SW 1271 (cell line): Measurements from ENCODE around the gene KRT37.
"Not testable (repeated sequence)": the region's sequence is repeated elsewhere in the genome, so short reads cannot be mapped to it uniquely, and the experiment has no call there.

Source experiments
- DNase-seq, 2 experiments: peaks; one replicate each; lab custom pipeline; 2025; lab: John Stamatoyannopoulos, UW

The KRT37 gene

DNA sequence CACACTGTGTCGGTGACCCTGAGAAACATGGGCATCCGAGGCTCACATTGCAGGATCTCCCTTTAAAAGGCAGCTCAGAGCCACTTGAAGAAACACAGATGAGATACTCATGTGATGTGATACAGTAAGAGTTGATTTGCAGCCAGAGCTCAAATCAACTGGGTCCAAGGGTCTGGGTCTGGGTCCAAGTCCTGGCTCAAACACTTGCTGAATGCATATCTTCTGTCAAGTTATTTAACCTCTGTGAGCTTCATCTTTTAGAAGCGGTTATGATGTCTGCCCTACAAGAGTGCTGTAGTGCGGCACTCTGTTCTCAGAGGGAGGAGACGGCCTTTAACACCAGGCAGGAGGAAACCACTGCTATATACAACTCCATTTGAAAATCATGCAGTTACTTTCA lies 10.0 kb upstream of the KRT37 start:
- DNase-seq: no peak

DNA sequence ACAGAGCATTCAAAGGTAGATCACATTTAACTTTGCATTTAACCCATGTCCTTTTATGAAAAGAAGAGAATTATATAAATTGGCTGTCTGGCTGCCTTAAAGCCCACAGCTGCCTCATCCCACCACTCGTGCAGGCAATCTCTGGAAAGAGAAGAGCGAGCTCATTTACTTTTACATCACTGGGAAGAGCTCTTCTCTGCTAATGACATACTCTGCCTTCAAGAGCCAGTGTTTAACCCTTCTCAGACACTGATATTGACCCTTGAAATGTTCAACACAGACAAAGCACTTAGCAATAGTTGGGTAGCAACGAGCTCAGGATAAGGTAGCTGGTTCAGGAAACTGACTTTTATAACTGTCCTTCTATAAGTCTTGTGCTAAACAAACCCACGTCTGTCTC lies 9.6 kb upstream of the KRT37 start:
- no peak for DNase-seq

DNA sequence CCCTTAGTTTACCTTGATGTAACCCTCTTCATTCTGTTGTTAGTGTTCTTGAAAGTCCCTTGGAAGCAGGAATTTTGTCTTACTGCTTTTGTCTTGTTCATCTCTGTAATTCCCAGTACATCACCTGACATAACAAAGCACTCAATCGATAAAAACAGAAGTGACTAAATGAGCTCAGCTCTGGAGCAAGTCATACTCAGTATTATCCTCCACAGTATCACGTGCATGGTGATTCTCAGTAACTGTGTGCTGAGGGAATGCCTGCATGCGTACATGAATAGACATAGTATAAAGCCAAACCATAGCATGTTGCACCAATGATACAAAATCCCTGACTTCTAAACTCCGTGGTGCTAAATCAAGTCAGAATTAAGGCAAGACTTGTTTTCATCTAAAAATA lies 9.2 kb upstream of the KRT37 start:
- DNase-seq: no peak

GRCh38 chr17:41430376-41430775 lies 6.0 kb upstream of the KRT37 start:
- not testable (repeated sequence) for DNase-seq

DNA sequence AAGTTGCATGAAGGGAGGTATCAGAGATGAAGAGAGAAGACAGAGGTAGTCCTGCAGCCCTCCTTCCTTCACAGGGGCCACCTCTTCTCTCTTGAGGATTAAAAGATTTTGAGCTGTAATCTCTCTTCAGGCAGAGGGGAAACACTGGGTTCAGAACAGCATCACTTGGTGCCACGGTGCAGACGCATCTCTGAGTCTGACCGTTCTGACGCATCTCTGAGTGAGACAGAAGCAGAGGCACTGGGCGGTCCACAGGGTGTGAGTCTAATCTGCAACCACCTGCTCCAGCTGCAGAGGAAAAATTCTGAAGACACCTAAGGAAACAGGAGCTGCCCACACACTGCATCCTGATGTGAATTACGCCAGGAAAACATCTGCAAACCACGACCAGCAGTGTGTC lies 5.3 kb upstream of the KRT37 start:
- DNase-seq: no peak

DNA sequence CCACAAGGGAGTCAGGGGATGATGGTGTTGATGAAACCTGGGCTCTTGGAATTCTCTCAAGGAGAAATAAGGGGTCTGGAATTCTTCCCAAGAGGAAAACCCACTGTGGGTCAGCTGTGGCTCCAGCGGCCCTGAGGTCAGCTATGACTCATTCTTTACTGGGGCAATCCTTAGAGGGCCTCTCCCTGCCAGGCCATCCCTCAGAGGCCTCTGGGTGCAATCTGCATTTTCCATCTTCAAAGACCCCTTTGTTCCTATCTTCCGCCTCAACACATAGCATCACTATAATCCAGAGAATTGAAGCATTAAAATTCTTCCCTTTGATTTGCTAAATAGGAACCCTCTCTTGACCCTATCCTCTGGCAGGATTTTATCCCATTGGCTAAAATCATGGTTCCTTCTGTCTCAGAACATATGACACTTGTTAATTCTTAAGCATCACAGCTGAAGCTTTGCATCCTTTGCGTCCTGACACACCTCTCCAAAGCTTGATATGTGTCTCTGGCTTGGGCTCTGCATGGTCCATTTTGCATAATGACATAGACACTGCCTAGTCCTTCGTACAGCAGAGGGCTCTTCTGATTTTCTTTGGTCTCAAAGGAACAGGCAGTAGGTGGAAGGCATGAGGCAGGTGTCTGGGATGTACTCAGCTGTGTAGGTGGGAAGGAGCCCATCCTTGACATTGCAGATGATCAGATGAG lies 4.4 kb upstream of the KRT37 start:
- no peak for DNase-seq

DNA sequence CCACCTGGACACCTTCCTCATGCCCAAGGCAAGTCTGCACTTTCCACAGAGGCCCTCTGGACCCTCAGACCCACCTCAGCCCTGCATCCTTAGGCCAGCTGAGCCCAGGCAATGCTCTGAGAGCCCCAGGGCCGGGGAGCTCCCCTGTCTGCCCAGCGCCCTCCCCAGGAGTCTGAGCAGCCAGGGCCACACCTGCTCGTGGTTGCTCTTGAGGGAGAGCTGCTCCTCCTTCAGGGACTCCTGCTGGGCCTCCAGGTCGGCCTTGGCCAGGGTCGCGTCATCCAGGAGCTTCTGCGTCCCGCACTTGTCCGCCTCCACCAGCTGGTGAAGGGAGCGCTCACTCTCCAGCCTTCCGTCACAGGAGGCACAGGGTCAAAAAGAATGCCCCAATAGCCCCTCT lies 1.8 kb downstream of the KRT37 start:
- DNase-seq: not testable (repeated sequence)

DNA sequence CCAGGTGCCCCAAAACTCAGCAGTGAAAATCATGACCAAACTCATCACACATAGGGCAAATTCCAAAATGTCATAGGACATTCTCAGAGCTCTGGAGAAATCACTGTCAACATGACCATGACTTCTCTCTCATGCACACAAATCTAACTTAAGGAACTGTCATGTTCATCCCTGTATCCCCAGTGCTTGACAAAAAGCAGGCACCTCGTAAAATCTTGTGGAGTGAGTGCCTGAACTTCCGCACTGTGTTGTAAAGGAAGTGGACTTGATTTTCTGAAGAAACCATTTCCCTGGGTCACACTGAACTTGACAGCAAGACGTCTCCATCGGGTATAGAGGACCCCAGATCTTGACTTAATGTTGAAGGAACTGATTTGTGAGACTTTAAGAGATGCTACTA lies 2.8 kb downstream of the KRT37 start:
- DNase-seq: no peak

DNA sequence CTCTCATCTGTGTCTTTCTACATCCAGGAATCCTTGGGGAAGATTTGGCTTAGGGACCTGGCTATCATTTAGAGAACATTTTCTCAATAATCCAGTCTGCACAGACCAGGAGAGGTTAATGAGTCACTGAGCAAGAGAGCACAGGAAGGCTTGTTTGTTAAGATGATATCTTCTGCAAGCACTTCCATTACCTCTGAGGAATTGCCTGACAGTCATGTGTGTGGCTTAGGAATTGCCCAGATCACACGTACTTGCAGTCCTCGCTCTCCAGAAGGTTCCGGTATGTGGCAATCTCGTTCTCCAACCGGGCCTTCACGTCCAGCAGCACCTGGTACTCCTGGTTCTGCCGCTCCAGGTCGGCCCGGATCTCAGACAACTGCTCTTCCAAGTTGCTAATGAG lies 3.3 kb downstream of the KRT37 start:
- DNase-seq: no peak

DNA sequence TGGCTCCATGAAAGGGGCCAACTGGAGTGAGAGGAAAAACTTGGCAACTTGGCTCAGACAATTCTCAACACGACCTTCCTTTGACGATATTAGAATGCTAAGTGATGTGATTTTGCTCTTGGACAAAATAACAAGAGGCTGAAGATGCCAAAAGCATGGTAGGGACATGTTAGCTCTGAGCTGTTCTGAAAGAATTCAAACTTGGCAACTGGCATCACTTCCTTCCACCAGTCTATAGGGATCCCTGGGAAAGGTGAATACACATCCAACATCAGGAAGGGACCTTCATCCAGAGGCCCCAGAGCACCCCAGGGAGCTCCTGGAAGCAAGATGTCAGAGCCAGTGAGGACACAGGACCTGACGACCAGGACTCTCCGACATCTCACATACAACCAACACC lies 4.3 kb downstream of the KRT37 start:
- DNase-seq: no peak

GRCh38 chr17:41419716-41420115 lies 4.7 kb downstream of the KRT37 start:
- no peak for DNase-seq

GRCh38 chr17:41418116-41418860 lies 6.1 kb downstream of the KRT37 start:
- no peak for DNase-seq

- no peak for DNase-seq
Measured at GRCh38 chr17:41417576-41418015, 6.8 kb downstream of the KRT37 start.

DNA sequence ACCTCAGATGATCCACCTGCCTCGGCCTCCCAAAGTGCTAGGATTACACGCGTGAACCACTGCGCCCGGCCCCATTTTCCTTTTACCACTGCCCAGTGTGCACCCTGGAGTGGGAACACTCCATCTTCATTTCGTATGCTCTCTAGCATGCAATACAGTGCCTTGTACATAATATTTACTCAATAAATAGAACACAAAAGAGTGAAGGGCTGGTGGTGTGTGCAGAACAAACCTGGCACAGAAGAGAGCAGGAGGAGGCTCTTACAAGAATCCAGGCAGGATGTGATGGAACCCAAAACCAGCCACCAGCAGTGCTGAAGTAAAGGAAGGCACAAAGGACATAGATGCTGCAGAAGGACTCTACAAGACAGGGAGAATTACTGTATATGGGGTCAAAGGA lies 7.3 kb downstream of the KRT37 start:
- no peak for DNase-seq

GRCh38 chr17:41416479-41416878 lies 7.9 kb downstream of the KRT37 start:
- no peak for DNase-seq

- DNase-seq: no peak
Measured at GRCh38 chr17:41415833-41416335, 8.5 kb downstream of the KRT37 start.

- no peak for DNase-seq
Measured at GRCh38 chr17:41415411-41415810, 9.0 kb downstream of the KRT37 start.

DNA sequence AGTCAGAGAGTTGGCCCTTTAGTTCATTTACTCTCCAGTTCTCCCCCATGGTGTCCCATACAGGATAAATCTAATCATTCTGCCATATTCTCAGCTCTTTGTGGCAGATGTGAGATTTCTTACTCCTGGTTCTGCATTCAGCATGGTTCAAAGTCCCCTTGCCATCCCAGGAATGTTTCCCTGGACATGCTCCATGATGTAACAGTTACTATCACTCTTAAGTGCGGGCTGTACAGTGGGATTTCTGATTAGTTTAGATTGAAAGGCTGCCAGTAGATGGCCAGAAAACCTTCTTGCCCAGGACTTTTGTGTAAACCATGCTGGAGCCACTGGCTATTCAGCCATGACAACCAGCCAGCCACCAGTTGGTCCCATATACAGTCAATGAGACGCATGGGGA lies 10.4 kb downstream of the KRT37 start:
- no peak for DNase-seq

DNA sequence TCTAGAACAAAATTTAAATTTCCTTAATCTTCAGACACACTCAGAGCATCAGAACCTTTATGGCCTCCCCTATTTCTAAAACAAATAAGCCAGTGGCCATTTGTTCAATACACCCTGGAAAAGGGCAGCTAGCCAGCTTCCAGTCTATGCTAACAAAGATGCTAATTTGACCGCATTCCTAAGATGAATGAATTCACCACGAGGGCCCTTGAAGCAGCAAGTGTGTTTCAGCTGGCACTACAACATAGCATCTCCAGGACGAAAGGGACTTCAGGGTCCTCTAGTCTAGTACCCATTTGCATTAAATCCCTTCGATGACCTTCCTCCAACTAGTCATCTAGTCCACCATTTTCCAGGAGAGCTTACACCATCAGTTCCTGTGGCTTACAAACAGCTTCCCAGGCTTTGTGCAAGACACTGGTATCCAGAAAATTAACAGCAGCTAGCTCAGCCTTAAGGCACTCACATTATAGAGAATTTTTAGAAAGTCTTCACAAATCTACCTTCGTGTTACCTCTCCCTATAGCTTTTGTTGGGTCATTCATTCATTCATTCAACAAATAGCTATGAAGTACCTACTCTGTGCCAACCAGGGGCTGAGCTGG lies 10.9 kb downstream of the KRT37 start:
- no peak for DNase-seq

DNA sequence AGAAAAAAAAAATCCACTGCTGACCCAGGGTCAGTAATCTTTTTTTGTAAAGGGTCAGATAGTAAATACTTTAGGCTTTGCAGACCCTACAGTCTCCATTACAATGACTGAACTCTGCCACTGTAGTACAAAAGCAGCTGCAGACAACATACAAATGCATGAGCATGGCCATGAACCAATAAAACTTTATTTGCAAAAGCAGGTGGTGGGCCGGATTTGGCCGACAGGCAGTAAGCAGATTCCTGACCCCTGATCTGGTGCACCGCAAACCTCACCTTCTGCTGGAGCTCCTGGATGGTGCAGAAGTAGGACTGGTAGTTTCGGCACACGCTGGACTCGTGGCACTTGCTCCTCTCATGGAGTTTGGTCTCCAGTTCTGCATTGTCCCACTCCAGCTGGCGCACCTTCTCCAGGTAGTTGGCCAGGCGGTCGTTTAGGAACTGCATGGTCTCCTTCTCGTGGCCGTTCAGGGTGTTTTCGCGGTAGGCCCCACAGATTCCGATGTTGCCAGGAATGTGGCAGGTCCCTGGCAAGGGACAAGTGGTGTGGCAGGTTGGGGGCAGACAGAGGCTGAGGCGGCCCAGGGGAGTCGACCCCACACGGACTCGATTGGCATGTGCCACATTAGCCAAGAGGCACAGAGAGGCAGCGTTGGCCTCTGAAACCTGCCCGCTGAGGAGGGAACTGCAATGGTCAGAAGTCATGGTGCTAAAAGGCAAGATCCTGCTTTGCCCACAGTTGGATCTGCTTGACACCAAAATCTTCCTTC lies 13.1 kb downstream of the KRT37 start:
- no peak for DNase-seq

DNA sequence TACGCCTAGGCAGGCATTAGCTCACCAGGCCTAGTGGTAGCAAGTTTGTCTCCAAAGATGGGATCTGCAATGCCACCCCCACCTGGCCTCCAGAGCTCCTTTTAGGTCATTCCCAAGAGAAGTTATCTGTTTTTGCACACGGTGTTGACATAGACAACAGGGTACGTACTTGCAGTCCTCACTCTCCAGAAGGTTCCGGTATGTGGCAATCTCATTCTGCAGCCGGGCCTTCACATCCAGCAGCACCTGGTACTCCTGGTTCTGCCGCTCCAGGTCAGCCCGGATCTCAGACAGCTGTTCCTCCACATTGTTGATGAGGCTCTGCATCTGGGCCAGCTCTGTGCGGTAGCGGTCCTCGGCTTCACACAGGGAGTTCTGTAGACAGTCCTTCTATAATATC lies 17.2 kb downstream of the KRT37 start:
- no peak for DNase-seq

DNA sequence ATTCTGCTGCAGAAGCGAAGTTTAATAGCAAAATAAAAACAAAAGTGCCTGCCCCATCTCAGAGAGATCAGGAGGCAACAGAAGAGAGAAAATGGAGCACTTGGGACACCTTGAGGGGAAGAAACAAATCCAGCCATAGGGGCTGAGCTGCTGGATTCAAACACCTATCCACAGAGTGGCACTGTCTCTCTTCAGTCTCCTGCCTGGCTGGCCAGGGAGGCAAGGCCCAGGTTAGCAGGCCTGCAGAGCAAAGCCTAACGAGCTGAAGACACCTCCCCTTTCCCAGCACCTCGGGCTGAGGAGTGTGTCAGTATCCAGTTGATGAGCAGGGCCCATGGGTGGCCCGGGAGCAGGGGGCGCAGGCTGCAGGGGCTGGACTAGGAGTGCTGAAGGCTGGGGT lies 18.2 kb downstream of the KRT37 start:
- no peak for DNase-seq
